Lung (tissue), 12 donors: ENCODE results near the gene PKN2. TPM values are rescaled to one million over a fixed set of nuclear protein-coding genes. Genes with fewer than 3 reads are reported as not detected.
A peak's percentile ranks its signal among the peaks of the same experiment; 100 is the strongest.

Experiments used
- ATAC-seq: fragments of 200-7000 bp; cut with Tn5 transposase; one replicate; pipeline ENCODE4 v1.9.1; 2020; ENCODE audit warnings: moderate number of reproducible peaks; ENCODE audit not compliant: insufficient read depth, low FRiP score
- DNase-seq, 3 donors: peaks; one replicate each; pipeline ENCODE4 v3.0.0-alpha.2; 2013 to 2017
- H3K27ac ChIP-seq, 2 donors: one replicate each; pipeline ENCODE4 v1.5.1; 2013; ENCODE audit warnings: mild to moderate bottlenecking in 2 of 2, moderate library complexity in 2 of 2, control low read depth in 1 of 2, inconsistent platforms in 1 of 2, low read depth in 1 of 2, low read length in 1 of 2
- H3K27me3 ChIP-seq, 3 donors: one replicate each; pipeline ENCODE4 v1.5.1; 2013; ENCODE audit warnings: low read length in 2 of 3; ENCODE audit not compliant: control insufficient read depth in 3 of 3, insufficient read depth in 3 of 3
- H3K36me3 ChIP-seq, 4 donors: one replicate each; pipeline ENCODE4 v1.5.1; 2013; ENCODE audit warnings: low read length in 4 of 4, mild to moderate bottlenecking in 1 of 4, moderate library complexity in 1 of 4; ENCODE audit not compliant: control insufficient read depth in 4 of 4, insufficient read depth in 4 of 4
- H3K4me1 ChIP-seq, 5 donors: one replicate each; pipeline ENCODE4 v1.5.1; 2013; ENCODE audit warnings: low read length in 5 of 5, mild to moderate bottlenecking in 2 of 5, moderate library complexity in 1 of 5; ENCODE audit not compliant: control insufficient read depth in 5 of 5, insufficient read depth in 5 of 5
- H3K4me3 ChIP-seq: one replicate; pipeline ENCODE4 v1.5.1; 2013; ENCODE audit warnings: mild to moderate bottlenecking, control low read depth, moderate library complexity
- H3K9ac ChIP-seq, 2 donors: one replicate each; pipeline ENCODE4 v1.5.1; 2013; ENCODE audit warnings: low read length in 2 of 2, control low read depth in 1 of 2; ENCODE audit not compliant: insufficient read depth in 1 of 2
- H3K9me3 ChIP-seq, 4 donors: one replicate each; pipeline ENCODE4 v1.5.1; 2013; ENCODE audit warnings: low read length in 3 of 4, mild to moderate bottlenecking in 1 of 4, moderate library complexity in 1 of 4; ENCODE audit not compliant: control insufficient read depth in 4 of 4, insufficient read depth in 3 of 4
- WGBS, 2 donors: extraction: QIAGEN DNeasy Blood & Tissue Kit; methylation state at CpG; one replicate each; pipeline ENCODE4 v1.1.7; 2013; 5-methylcytosine and 5-hydroxymethylcytosine counted together
- polyA plus RNA-seq, 2 donors: library from polyadenylated mRNA; stranded (reverse); fragments of 200-250 nt; gene quantifications; one replicate each; pipeline ENCODE4 v1.2.1, GENCODE V29; 2013
- total RNA-seq, 2 donors: library from RNA; depleted of rRNA in 1 of 2; stranded (reverse); fragments of >200 nt in 1 of 2; gene quantifications; one replicate each; pipeline ENCODE4 v1.2.1, GENCODE V29; 2014 to 2021
- TF ChIP-seq, protein P1 (sequence below): IDR thresholded peaks from 2 replicates; pipeline ENCODE4 v1.5.1; 2012; ENCODE audit warnings: mild to moderate bottlenecking; ENCODE audit errors: control extremely low read depth, extremely low read depth
- donor health status: control.
- donor health status: control.
- donor health status: Bipolar disorder and iron deficiency.
- donor health status: healthy.
- donor health status: DM: yes; HTN: yes; CAD: no.

The PKN2 gene
- total and polyA plus RNA-seq, 4 donors, result 9.5 to 130 (median 24.8) TPM

DNA sequence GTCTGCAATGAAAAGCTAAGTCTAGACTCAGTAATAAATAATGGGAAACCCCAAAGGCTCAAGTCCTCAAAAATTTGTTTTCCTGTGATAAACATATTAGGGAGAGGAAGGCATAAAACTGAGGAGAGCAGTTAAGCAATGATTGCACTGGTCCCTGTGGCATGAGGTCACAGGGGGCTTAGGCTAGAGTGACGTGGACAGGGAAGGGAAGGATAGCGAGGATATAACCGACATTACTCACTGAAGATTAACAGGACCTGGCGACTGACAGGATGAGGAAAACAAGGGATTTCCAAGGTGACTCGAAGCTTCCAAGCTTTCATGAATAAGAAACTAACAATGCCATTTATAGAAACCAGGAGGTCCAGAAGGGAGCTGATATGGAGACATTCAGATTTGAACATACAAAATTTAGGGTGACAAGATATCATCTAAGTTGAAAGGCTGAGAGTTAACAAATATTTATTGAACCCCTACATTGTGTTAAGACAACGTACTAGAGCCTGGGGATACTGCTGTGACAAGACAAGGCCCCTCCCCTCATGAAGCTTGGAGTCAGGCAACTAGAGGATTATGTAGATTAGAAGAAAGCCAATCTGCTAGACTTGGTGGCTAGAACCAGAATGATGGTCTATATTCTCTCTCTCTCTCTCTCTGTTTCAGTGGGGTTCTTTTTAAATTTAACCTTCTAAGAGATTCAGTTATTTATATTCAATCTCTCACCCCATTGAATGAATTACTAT, 33.2 kb upstream of the PKN2 start:
- TF ChIP-seq, protein P1, sequence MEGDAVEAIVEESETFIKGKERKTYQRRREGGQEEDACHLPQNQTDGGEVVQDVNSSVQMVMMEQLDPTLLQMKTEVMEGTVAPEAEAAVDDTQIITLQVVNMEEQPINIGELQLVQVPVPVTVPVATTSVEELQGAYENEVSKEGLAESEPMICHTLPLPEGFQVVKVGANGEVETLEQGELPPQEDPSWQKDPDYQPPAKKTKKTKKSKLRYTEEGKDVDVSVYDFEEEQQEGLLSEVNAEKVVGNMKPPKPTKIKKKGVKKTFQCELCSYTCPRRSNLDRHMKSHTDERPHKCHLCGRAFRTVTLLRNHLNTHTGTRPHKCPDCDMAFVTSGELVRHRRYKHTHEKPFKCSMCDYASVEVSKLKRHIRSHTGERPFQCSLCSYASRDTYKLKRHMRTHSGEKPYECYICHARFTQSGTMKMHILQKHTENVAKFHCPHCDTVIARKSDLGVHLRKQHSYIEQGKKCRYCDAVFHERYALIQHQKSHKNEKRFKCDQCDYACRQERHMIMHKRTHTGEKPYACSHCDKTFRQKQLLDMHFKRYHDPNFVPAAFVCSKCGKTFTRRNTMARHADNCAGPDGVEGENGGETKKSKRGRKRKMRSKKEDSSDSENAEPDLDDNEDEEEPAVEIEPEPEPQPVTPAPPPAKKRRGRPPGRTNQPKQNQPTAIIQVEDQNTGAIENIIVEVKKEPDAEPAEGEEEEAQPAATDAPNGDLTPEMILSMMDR, result no peak
- Histone ChIP-seq H3K27ac (no peak overlapping the region), H3K4me1 (peaks cover 0 to 18% (median 0%) of the 10 kb centered on the region in 5 donors), H3K4me3 (no peak overlapping the region), H3K36me3 (no peaks in the 10 kb centered on the region), H3K27me3 (no peaks in the 10 kb centered on the region), H3K9me3 (no peaks in the 10 kb centered on the region), H3K9ac (no peak overlapping the region)
- ATAC-seq (no peak), DNase-seq (no peak)
- 85 to 86% methylated on average over 6 of the region's 6 CpGs for WGBS, 2 donors

DNA sequence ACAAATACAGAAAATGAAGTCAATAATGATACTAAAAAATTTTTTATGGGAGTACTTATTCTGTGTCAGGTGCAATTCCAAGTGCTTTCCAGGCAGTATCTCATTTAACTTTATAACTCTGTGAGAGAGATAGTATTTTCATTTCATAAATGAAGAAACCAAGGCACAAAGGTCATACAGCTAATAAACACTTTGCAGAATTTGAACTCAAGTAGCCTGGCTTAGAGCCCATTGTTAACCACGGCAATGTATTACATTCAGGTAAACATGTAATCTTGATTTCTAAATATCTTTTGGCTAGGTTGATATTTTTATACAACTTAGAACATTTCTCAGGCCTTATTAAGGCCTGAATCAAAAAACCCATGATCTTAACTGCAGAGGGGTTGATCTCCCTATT, 28.9 kb upstream of the PKN2 start:
- Histone ChIP-seq H3K27ac (no peak overlapping the region), H3K36me3 (no peaks in the 10 kb centered on the region), H3K4me3 (no peak overlapping the region), H3K4me1 (no peaks in the 10 kb centered on the region), H3K9me3 (no peaks in the 10 kb centered on the region), H3K27me3 (no peaks in the 10 kb centered on the region), H3K9ac (no peak overlapping the region)
- WGBS, 2 donors, result 22 to 53% methylated on average over 1 of the region's 1 CpG
- ATAC-seq (no peak), DNase-seq (no peak)
- TF ChIP-seq, protein P1, result no peak

DNA sequence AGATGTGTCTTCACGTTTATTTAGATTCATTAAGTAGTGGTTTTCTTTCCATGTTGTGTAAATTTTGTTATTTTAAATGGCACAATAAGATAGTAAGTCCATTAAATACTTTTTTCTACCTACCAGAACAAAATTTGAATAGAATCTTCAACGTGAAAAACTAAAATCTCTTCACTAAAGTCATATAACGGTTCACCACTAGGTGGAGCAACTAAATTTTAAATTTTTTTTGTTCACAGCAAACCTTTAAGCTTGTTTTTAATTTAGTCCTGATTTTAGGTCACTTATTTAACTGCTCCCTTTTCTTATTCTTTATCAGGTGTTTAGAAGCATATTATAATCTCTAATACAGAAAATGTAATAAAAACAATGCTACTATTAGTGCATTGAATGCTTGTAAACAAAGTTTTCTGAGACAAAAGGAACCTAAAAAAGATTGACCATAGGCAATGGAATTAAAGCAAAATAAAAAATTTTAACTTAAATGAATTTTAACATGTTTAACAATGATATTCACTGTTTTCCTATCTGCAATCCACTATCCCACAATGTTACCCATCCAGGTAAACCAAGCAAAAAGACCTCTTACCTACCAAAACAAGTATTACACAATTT, 28.3 kb upstream of the PKN2 start:
- Histone ChIP-seq H3K9me3 (no peaks in the 10 kb centered on the region), H3K27ac (no peak overlapping the region), H3K36me3 (no peaks in the 10 kb centered on the region), H3K9ac (no peak overlapping the region), H3K4me3 (no peak overlapping the region), H3K27me3 (no peaks in the 10 kb centered on the region), H3K4me1 (no peaks in the 10 kb centered on the region)
- DNase-seq (peak in 2 of 3 donors; percentile 54 to 65), ATAC-seq (no peak)
- WGBS, 2 donors, result 11 to 13% methylated on average over 3 of the region's 3 CpGs
- TF ChIP-seq, protein P1, result peak; percentile 17
